NCI-H2029 (cell line): Measurements from ENCODE around the gene STK32A.
"Not testable (repeated sequence)": the region's sequence is repeated elsewhere in the genome, so short reads cannot be mapped to it uniquely, and the experiment has no call there.

Experiments
- DNase-seq: peaks from one replicate; lab custom pipeline; 2025; lab: John Stamatoyannopoulos, UW

STK32A gene

DNA sequence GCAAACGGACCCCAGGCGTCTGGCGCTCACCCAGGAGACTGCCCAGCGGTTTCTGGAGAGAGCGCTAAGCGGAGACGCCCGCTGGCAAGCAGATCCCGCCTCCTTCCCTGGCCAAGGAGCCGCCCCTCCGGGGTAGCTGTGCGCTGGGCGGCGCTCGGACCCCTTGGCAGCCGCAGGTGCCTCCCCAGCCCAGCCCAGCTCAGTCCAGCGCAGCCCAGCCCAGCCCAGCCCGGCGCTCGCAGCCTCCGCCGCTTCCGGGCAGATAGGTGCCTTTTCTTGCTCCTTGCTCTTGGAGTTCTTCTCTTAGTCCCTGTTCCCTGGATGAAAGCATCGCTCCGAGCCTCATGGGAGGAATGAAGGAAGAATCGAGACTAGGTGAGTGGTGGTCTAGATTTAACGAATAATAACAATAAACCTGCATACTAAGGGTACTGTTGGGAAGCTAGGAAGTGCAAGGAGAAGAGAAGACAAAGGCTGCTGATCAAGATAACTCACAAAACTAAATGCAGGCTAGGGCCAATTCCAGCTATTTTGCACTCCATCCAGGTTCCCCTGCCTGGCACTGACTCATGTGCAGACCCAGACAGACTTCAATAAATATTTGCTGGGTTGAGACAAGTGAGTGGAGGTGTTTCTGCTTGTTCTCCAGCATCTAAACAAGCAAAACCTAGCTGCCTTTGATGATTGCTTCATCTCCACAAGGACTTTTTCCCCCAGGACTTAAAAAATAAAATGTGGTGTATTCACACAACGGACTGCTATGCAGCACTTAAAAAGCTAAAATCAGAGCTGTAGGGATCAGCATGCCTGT, at the start of gene STK32A:
Gene STK32A, plus strand, starts transcription at position 202 of the 811 bp plus-strand sequence. CDS start 4,609 bp downstream, outside the sequence.
- DNase-seq: peak; percentile 88

DNA sequence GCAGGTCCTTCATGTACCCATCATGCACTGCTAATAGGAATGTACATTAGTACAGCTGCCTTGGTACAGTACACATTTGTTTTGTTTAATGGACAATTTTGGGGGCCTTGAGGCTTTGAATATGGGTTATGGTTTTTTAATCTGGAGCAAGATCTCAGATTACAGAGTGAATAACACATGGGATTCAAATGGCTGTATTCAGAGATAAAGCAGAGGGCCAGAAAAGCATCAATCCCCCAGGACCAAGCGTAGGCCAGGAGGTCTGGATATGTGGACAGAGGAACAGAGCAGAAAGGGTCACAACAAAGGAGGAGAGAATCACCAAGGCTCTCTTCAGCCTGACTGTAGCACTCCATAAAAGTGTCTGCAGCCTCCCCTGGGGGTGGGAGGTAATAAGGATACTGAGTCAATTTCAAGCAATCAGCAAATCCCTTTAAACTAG, 47.7 kb upstream of the STK32A start:
- no peak for DNase-seq

DNA sequence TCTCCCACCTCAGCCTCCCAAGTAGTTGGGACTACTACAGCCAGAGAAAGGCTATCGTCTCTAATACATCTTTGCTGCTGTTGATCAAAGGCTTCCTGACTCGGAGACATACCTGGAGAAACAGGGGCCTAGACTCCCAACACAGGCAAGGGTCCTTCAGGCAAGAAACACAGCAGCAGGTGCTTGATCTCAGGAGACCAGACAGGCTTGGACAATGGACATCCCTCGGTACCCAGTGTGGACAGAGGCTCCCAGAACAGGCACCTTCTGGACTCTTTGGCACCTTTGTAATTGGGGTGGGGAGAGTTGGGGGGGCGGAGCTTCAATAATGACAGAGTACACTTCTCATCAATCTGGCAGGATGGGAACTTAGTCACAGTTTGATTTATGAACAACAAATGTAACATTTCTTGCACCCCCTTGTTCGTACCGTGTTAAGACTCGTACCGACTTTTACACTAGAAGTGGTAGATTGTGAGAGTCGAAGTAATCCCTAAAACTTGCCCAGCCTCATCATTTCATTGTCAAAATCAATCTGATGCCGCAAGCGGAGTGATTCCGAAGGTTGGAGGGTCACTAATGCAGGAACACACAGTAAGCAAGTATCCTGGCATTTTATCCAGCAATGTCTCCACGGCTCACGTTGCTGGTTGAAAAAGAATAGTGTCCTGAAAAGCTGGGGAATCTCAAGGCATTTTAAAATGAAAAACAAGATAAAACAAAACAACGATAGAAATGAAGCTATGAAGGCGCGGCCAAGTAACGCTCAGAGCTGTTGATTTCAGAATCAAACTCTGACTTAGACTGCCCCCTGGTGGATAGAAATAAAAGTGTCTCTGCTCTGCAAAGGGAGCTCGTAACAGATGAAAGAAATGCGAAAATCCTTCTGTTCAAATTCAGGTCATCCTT, 46.4 kb upstream of the STK32A start:
- DNase-seq: peak; percentile 64

DNA sequence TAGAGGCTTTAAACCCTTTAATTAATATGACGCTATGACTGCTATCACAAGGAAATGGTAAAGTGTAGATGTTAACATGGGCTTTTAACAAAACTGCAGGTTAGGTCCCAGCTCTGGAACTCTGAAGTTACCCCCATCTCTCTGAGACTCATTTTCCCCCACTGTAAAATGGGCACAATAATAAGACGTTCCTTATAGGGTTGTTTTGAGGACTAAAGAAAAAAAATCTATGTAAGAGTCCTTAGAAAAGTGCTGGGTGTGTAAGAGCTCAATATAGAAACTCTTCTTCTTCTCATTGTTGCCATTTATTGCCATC, 45.8 kb upstream of the STK32A start:
- DNase-seq: no peak

DNA sequence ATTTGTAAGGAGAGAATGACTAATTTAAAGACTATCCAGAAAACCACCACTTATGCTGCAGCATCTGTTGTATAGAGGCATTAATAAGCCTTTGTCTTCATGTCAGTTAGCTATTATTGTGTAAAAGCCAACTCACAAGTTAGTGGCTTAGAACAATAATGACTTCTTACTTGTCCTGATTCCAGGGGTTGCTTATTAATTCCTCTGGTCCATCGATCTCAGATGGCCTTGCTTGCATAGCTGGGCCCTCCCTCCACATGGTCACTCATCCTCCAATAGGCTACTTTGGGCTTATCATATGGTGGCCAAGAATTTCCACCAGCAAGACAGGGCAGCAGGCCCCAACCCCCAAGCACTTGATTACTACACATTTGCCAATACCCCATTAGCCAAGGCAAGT, 44.5 kb upstream of the STK32A start:
- DNase-seq: no peak

DNA sequence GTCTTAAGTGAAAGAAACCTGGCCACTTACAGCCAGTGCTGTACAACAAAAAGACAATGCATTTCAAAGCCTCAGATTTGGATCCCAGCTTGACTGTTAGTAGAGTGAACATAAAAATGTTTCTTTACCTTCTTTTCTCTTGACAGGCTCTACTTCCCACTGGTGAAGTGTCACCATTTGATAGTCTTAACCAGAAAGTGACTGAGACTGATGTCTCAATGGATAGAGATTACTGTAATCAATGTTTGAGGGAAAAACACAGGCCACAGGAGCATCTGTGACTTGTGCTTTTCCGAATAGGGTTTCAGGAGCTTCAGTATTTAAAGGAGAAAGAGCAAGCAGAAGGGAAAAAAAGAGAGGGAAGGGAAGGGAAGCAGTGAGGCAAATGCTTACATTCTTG, 41.7 kb upstream of the STK32A start:
- DNase-seq: no peak

DNA sequence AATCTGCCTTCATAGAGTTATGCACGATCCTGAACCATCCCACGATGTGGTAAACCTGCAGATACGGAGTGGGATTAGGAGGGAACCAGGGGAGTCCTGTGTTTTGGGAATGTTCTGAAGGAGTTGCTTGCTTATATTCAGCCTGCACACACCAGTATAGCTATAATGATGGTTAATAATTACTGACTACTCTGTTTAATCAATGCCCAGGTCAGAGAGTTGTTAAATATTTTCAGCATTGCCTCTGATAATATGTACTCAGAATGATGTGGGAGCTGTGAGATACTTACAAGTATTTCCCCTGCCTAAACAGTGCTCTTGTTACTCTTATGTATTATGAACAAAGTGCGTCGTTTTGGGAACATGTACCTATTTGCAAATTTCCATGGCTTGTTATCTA, 34.8 kb upstream of the STK32A start:
- no peak for DNase-seq

DNA sequence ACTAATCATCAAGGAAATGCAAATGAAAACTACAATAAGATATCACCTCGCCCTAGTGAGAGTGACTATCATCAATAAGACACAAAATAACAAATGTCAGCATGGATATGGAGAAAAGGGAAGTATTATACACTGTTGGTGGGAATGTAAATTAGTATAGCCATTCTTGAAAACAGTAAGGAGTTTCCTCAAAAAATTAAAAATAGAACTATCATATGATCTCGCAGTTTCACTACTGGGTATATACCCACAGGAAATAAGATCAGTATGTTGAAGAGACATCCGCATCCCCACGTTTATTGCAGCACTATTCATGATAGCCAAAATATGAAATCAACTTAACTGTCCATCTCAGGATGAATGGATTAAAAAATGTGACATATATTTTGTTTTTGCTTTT, 31.6 kb upstream of the STK32A start:
- no peak for DNase-seq

DNA sequence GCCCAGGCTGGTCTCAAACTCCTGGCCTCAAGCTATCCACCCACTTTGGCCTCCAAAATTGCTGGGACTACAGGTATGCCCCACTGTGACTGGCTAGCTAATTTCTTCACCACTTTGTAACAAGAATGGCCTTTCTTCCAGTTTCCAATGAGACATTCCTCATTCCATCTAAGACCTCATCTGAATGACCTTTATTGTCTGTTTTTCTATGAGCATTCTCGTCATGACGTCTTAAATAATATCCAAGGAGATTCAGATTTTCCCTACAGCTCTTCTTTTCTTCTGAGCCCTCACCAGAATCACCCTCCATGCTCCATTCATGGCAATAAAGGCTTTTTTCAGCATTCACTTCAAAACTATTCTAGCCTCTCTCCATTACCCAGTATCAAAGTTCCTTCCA, 30.2 kb upstream of the STK32A start:
- no peak for DNase-seq

DNA sequence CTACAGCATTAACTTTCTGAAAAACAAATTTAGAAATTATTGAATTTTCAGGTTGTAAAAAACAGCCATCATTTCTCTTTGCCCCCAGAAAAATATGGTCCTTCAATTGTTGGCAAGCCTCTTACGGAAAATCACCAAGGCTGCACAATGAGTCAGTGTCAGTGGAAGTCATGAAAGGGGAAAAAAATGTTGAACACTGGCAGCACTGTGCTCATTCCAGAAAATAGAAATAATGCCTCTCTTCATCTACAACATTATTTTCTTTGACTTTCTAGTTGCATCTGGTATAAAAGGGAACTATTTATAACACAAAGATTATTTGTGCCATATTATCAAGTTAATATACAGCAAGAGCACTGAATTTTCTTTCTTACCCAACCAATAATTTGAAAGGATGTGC, 26.7 kb upstream of the STK32A start:
- DNase-seq: no peak

DNA sequence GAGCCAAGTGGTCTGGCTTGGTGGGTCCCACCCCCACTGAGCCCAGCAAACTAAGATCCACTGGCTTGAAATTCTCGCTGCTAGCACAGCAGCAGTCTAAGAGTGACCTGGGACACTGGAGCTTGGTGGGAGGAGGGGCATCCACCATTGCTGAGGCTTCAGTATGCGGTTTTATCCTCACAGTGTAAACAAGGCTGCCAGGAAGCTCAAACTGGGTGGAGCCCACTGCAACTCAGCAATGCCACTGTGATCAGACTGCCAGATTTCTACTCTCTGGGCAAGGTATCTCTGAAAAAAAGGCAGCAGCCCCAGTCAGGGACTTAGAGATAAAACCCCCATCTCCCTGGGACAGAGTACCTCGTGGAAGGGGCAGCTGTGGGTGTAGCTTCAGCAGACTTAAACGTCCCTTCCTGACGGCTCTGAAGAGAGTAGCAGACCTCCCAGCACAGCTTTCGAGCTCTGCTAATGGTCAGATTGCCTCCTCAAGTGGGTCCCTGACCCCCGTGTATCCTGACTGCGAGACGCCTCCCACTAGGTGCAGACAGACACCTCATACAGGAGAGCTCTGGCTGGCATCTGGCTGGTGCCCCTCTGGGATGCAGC, 18.2 kb upstream of the STK32A start:
- DNase-seq: peak; percentile 83

DNA sequence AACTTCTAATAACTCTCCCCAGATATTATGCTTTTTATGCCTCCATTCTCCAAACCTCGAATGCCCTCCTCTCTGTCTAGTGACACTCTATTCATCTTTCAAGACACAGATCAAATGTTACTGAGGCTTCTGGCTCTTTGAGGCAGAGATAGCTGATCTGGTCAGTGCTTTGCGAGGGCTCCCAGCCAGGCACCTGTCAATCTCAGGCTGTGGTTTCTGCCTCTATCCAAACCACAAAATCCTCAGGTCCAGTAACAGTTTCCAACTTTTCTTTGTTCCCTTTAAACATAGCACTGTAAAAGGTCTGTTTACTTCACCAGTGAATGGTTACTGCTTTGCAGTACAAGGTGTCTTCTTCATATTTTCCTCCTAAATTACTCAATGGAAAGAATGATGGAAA, 11.5 kb upstream of the STK32A start:
- no peak for DNase-seq

DNA sequence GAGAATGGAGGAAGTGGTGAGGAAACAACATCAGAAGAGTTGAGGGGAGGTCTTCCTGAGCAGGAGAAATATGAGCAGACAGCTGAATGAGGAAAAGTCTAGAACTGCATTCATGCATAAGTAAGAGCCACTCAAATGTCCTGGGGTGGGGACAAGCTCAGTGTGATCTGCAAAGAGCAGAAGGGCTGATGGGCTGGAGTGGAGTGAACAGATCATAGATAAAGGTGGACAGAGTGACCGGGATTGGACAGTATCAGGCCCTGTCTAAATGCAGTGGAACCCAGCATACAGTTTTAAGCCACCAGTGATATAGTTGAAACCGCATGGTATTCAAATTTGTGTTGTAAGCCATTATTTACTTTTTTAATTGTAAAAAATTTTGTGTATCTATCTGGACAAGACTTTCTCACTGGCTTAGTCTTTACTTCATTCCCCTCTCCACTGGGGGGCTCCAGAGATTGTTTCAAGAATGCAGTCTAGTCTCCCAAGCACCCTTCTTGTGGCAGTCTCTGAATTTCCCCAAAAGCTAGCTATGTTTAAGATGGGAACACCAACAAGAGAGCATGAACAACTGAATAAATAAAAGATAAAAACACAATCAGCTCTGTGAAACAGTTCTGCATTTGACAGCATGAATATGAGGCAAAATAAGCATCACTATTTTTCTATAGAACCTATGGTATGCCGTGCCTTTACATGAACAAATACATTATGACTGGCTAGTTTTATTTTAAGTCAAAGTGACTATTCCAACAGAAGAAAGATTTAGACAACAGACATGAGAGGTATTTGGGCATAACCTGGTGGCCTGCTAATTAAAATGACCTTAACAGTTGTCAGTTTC, 10.7 kb upstream of the STK32A start:
- peak; percentile 33 for DNase-seq

DNA sequence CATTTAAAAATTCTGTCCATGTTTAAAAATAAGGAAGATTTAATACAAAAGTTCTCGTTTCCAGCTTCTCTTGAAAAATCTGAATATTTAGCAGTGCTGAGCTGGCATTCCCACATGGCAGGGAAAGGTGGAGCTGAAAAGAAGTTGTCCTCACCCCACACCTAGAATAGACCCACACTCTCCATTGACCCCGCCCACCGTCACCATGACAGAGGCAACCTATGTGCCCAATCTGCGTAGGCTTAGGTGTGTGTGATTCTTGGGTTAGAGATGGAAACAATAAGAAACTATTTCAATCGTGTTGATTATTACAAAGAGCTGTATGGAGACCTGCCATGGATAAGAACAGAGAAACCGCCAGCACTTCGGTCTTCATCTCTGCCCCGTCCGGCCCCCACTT, 8.9 kb upstream of the STK32A start:
- DNase-seq: no peak

DNA sequence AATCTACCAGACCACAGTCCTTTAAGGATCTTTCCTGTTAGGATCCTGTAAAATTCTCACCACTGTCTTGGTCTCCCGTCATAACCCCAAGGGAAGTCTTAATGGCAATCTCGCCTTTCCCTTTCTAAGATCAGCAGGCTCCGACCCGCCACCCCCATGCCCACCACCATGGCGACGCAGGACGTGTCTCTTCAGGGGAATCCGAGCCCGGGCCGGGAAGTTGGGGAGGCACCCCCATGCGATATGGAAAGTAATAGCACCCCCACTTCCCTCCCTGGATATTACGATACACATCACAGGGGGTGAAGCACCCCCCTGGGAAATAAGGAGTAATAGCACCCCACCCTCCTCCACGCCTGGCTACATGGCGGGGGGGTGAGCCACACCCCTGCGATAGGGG, 8.3 kb upstream of the STK32A start:
- DNase-seq: no peak

DNA sequence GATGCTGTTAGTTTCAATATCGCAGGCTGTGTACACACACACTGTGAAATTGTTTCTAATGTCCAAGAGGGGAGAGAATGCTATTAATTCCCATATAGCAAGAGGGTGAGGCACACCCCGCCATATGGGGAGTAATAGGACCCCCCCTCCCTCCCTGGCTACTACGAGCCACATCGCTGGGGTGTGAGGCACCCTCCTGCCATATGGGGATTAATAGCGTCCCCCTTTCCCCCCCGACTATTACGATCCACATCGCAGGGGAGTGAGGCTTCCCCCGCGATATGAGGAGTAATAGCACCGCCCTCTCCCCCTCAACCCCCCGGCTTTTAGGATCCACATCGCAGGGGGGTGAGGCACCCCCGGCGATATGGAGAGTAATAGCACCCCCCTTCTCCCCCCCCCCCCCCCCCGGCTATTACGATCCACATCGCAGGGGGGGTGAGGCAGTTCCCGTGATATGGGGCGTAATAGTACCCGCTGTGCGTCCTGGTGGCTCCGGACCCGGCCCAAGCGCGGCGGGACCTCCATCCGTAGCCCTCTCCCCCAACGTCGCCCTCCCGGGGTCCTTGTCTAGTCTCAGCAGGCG, 494 bp upstream of the STK32A start:
- no peak for DNase-seq

DNA sequence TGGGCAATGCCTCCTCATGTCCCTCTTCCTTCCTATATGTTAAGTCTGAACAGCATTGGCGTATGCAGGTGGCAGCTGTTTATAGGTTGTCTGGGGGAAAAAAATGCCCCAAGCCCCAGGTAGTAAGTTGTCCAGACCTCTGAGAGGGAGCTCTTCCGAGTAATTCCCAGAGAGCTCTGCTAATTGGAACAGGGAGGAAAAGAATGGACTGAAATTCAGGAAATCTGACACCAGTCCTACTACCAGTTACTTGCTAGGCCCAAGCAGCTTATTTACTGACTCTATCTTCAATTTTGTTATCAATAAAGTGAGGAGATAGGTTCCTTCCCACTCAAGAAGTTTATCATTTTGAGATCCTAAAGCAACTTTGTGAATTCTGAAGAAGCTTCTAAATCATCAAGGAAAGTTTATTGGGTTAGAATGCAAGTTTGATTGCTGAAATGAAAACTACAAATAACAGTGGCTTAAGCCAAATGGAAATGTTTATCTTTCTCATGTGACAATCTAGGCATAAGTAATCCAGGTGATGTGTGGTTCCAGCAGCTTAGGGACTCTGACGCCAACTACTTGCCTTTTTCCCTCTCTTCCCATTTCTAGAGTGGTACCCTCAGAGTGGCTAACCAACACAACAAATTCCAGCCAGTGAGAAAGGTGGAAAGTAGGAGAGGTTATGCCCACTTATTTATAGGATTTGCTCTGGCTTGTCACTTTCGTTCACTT, 5.6 kb downstream of the STK32A start:
- DNase-seq: no peak

DNA sequence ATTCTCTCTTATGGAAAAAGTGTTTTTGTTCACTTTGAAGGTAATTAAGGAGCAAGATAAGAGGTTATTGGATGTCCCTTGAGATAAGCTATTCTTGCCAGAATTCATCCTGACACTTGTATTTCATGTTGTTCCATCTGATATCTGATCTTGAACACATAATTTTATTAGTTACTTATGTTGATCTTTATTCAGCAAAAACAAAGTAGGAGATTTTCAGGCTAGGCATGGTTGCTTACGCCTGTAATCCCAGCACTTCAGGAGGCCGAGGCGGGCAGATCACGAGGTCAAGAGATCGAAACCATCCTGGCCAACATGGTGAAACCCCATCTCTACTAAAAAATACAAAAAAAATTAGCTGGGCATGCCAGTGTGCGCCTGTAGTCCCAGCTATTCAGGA, 8.4 kb downstream of the STK32A start:
- not testable (repeated sequence) for DNase-seq

DNA sequence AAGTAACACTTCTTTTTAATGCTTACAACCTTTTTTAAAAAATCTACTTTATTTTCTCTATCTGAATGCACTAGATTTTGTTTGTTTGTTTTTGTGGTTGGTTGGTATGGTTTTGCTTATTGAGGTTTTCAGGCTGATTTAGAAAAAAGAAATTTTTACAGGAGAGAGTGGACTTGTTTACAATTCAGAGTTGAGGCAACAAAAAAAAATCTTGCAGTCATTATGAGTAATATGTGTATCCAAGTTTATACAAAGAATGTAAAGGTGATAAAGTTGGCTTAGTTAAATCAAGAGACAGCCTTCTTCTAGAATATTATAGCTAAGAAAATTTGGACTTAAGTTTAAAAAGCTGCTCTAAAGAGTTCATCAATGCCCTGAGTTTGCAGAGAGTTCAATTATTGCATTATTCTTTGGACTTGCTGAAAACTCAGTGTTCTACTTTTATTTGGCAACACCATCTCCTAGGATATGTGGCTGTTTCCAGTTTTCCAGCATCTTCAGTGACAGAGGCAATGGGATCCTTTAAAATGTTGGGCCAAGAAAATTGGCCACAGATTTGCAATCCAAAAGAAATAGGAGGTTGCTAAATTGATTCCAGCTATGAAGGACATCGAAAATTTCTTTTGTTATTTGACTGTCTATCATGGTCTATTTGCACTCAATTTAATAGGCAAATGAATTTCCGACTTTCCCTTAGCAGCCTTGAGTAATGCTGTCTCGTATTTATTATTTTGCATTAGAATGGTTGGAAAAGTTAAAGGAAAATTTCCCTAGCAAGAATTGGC, 10.7 kb downstream of the STK32A start:
- no peak for DNase-seq

DNA sequence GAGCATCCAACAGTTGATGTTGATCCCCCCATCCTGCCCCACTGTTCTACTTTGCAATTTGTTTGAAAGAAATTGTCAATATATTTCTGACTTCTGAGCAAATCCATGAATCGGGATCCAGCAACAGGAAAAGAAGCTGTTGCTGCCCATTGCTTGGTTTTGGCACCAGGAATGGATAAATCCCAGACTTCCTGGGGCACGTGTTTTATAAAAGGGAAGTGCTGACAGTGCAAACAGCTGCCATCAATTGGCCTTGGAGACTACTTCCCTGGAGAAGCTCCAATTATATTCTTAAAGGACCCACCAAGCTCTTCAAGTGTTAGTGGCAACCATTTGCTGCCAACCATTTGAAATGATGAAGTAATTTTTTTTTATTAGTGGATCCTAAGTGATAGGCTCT, 13.7 kb downstream of the STK32A start:
- DNase-seq: peak; percentile 39
